Suprapubic skin (tissue), 3 donors: ENCODE measurements around the gene G6PC3.

ENCODE experiments used
- CTCF ChIP-seq, 2 donors: fragments of 200-600 bp in 1 of 2; fragments of 450-650 bp in 1 of 2; sonication (generic) in 1 of 2; IDR thresholded peaks; one replicate each; pipeline ENCODE4 v1.5.1; 2016 to 2019; ENCODE audit warnings: antibody characterized with exemption in 2 of 2, mild to moderate bottlenecking in 1 of 2, moderate library complexity in 1 of 2
- POLR2A ChIP-seq, 2 donors: fragments of 450-650 bp; IDR thresholded peaks; one replicate each; pipeline ENCODE4 v1.6.1; 2017; ENCODE audit warnings: antibody characterized with exemption in 2 of 2, mild to moderate bottlenecking in 2 of 2, moderate library complexity in 2 of 2

DNA sequence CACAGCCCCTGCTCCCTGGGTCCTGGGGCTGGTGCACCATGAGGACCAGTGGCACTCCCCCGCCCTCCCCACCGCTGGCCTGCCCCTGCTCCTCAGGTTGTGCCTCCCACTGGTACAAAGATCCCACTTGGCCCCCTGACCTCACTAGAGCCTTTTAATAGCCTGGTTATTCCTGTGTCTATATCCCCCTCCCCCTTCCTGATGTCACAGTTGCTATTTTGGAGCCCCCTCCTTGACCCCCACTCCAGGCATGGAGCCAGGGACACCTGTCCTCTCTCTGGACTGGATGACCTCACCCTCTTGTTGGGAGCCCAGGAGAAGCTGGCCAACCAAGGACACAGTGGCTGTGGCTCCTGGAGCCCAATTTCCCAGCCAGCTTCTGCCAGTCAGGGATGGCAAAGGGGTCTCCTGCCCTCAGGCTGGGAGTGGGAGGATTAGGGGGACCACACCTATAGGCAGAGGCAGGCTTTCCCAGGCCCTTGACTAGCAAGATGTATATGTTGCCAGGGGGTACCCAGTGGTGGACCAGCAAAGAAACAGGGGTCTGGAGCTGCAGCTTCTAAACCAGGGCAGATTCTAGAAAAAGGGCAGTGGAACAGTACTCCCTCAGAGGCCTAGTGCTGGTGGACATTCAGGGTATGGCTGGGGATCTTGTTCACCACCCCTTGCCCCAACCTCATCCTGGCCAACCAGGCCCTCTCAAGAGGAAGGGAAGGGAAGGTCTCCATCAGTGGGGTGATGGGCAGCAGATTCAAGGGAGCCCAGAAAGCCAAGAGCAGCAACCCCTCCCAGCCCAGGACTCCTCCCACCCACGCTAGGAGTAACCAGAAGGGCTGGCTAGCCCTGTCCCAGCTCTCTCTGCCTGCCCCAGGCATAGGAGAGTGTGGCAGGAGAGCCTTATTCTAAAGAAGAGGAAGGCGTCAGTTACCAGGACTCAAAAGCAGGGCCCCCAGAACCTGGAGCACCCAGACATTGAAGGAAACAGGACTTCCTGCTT, 42.0 kb downstream of the G6PC3 start:
- TF ChIP-seq CTCF (IDR thresholded peaks at IDR 0.05): no peak
- no peak for TF ChIP-seq POLR2A (IDR thresholded peaks at IDR 0.05)
